ENCODE results near the gene PSG1. TPM values are rescaled to one million over a fixed set of nuclear protein-coding genes. Genes with fewer than 3 reads are reported as not detected.
A peak's percentile ranks its signal among the peaks of the same experiment; 100 is the strongest.
"Not testable (repeated sequence)": the region's sequence is repeated elsewhere in the genome, so short reads cannot be mapped to it uniquely, and the experiment has no call there.

The PSG1 gene
- total RNA-seq, 2 donors from 2014 or later, result not detected

- ATAC-seq; intact Hi-C loops (cut with DNase I); DNase-seq: not testable (repeated sequence)
Measured at GRCh38 chr19:42887876-42888445, 8.4 kb upstream of the PSG1 start.

DNA sequence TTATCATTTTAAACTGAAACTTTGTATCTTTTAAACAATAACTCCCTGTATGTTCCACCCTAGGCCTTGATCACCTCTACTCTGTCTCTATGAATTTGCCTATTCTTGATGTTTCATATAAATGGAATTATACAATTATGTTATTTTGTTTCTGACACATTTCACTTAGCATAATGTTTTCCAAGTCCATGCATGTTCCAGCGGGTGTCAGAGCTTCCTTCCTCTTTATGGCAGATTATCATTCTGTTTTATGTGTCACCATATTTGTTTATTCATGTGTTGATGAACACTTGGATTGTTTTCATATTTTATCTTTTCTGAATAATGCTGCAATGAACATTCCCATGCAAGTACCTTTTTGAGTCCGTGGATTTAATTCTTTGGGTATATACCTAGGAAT, 3.2 kb upstream of the PSG1 start:
- DNase-seq; ATAC-seq; intact Hi-C loops (cut with DNase I): not testable (repeated sequence)

DNA sequence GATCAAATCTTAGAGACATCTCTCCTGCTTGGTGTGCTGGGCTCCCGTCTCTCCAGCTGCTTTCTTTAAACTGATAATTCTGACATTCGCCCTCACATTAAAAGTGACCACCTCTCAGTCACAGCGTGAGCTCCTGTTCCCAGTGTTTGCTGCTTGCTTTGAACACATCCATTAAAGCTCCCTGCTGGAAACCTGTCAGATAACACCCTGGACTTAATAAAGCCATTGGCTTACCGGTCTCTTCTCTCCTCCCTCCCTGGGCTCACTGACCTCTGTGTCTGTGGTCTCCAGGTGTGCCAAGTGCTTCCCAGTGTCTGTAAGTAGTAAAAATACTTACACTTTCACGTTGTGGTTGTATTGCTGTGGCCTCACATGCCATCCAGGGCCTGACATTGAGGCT, 2.5 kb upstream of the PSG1 start:
- intact Hi-C loops (cut with DNase I); DNase-seq; ATAC-seq: not testable (repeated sequence)

DNA sequence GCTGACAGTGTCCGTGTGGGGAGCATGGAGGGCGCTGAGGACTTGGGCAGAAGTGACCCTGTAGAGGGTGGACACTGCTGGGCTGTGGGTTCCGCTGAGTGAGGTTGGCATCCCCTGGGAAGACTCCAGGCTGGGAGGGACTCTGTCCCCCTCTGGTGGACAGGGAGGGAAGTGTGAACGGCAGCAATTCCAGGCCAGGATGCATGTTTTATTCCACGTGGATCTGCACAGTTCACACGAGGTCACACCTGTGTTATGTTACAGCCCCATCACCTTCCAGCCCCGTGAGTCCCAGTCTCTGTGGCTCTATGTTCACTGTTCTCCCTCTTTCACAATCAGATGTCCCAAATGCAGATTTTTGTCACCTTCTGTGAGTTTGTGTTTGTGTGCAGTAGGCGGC, 1.8 kb upstream of the PSG1 start:
- ATAC-seq; DNase-seq; intact Hi-C loops (cut with DNase I): not testable (repeated sequence)

DNA sequence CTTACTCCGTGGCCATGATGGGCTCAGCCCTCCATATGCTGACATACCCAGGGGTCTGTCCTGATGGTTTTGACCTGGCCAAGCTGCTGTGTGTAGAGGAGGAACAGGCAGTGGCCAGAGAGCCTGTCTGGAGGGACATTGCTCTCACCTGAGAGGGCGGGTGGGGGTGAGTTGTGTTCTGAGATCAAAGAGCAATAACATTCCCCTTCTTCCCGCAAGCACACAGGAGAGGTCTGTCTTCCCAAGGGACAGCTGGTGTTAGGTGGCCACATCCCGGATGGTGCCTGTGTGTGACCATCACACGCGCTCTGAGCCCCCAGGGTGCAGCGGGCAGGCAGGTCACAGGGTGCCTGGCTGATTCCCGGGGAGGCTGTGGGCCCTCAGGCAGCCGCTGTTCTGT, 1.1 kb upstream of the PSG1 start:
- intact Hi-C loops (cut with DNase I), result not testable (repeated sequence)

DNA sequence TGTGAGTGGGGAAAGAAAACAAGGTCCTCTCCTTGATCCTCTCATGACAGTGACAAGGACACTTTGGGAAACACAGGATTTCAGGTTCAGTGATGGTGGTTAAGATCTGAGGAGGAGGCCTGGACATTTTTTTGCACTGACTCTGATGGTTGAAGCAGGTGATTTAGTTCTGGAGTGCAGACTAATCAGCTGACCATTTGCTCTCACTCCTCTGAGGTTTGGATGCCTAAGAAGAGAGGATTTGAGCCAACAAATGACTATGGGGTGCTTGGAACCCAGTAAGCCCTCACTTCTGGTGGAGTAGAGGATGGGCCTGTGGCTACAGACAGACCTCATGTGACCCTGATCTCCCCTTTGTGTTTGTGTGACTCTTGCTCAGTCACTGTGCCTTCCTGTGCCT, 2.9 kb downstream of the PSG1 start:
- DNase-seq; intact Hi-C loops (cut with DNase I); ATAC-seq: not testable (repeated sequence)

More for the DNA sequence above, 1.1 kb upstream of the PSG1 start:
- ATAC-seq, DNase-seq: not testable (repeated sequence)

DNA sequence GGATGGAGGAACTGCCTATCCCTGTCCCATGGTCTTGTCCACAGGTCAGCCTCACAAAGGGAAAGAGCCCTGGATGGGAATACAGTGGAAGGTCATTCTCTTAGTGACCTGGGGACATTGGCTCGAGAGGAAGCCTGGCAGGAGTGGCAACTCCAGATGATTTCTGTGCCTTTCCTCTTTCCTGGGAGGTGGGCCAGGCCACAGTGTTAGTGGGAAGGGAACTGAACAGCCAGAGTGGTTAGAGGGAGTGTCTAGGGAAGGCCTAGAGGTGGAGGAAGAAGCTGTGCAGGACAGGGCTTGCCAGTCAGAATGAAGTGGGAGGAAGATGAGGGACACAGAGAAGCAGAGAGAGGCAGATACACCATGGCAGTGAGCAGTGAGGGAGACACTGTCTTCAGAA, 3.6 kb downstream of the PSG1 start:
- ATAC-seq; DNase-seq; intact Hi-C loops (cut with DNase I): not testable (repeated sequence)

DNA sequence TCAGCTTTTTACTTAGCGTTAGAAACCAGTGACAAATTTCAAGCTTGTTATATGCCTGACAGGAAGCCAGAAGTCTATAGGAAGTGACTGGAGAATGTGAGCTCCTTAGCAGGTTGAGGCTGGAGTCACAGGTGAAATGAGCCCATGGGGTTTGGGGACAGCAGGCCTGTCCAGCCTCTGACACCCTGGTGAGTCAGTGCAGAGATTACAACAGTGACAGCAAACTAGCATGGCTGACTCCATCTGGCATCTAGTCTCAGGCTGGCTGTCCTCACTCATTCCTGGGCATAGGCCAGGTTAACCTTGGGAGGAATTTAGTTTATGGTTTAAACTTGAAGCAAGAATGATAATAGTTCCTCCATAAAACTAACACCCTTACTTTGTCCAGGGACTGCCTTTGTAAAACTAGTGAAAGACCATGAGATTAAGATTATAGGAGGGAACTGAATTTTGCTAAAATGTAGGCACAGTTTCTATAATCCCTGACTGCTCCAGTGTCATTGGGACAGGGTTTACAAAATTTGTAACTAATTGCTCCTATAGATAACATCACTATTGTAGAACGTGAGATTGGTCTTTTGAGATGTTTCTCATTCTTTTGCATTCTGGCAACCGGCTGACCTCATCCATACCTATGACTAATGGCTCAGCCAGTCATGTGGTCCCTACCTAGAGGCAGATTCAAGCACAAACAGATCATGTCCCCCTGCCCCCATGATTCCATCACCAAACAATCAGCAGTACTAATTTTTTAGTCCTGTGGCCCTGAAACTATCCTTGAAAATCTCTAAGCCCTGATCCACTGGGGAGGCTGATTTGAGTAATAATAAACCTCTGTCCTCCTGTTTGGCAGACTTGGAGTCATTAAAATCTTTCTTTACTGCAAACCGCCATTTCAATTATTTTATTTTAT, 4.4 kb downstream of the PSG1 start:
- intact Hi-C loops (cut with DNase I); DNase-seq; ATAC-seq: not testable (repeated sequence)

DNA sequence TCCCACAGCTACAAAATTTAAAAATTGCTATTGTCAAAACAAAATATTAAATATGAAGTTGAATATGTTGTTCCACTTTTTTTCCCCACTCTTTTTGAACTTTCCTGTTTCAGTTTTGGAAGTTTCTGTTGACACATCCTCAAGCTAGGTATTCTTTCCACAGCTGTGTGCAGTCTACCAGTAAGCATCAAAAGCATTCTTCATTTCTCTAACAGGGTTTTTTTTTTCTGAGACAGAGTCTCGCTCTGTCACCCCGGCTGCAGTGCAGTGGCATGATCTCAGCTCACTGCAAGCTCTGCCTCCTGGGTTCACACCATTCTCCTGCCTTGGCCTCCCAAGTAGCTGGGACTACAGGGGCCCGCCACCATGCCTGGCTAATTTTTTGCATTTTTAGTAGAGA, 5.4 kb downstream of the PSG1 start:
- intact Hi-C loops (cut with DNase I); DNase-seq; ATAC-seq: not testable (repeated sequence)

- DNase-seq (no peak), ATAC-seq (no peak)
- intact Hi-C loops (cut with DNase I), result no loop called here
Measured at GRCh38 chr19:42872608-42873007, 6.9 kb downstream of the PSG1 start.

GRCh38 chr19:42857544-42857867, 22.0 kb downstream of the PSG1 start:
- intact Hi-C loops (cut with DNase I), result no loop called here
- no peak for DNase-seq
- ATAC-seq, result no peak

- DNase-seq; intact Hi-C loops (cut with DNase I); ATAC-seq: not testable (repeated sequence)
Measured at GRCh38 chr19:42856866-42857543, 22.5 kb downstream of the PSG1 start.

DNA sequence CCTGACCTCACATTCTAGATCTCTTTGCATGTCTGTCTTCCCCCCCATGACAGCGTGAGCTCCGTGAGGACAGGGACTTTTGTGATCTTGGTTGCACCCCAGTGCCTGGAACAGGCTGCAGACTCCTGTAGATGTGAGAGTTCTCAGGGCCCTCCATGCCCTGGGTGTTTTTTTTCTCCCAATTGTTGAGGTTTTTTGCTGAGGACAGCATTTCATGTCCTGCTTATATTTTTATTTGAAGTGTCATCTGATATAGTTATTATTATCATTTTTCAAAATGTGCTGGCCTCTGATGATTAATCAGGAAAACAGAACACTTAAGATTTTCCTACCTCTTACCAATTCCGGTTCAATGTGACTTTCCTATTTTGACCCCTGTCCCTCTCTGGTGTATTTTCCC, 24.8 kb downstream of the PSG1 start:
- DNase-seq; ATAC-seq; intact Hi-C loops (cut with DNase I): not testable (repeated sequence)

GRCh38 chr19:42853231-42853630, 26.3 kb downstream of the PSG1 start:
- intact Hi-C loops (cut with DNase I); ATAC-seq; DNase-seq: not testable (repeated sequence)

GRCh38 chr19:42852821-42853220, 26.7 kb downstream of the PSG1 start:
- intact Hi-C loops (cut with DNase I); ATAC-seq: not testable (repeated sequence)

DNA sequence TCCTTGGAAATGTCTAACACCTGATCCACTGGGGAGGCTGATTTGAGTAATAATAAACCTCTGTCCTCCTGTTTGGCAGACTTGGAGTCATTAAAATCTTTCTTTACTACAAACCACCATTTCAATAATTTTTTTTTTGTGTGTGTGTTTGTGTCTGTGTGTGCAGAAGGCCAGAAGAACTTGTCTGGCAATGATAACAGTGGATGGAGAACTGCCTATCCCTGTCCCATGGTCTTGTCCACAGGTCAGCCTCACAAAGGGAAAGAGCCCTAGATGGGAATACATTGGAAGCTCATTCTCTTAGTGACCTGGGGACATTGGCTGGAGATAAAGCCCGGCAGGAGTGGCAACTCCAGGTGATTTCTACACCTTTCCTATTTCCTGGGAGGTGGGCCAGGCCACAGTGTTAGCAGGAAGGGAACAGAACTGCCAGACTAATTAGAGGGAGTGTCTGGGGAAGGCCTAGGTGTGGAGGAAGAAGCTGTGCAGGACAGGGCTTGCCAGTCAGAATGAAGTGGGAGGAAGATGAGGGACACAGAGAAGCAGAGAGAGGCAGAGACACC, 27.7 kb downstream of the PSG1 start:
- intact Hi-C loops (cut with DNase I); ATAC-seq; DNase-seq: not testable (repeated sequence)

More at GRCh38 chr19:42852821-42853220, 26.7 kb downstream of the PSG1 start:
- DNase-seq, result not testable (repeated sequence)

GRCh38 chr19:42850981-42851717, 28.4 kb downstream of the PSG1 start:
- DNase-seq (peak; percentile 55), ATAC-seq (peak in 1 of 2 donors; percentile 53)
- intact Hi-C loops (cut with DNase I), result no loop called here

DNA sequence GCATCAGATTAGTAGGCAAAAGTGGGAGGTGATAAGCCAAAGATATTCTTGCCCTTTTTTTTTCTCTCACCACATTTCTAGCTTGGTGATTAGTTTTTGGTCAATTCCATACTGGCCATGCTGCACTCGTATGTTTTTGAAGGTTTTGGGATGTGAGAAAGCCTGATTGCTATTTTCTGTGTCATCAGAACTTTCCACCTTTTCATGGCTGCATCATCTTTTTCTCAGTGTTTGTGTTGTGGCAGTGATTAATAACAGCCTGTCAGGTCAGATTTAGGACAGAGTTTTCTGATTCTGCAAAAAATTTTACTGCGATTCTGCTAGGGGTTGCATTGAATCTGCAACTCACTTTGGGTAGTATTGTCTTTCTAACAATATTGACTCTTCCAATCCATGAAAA, 32.9 kb downstream of the PSG1 start:
- no peak for ATAC-seq
- no peak for DNase-seq
- intact Hi-C loops (cut with DNase I), result no loop called here

GRCh38 chr19:42843631-42844030, 35.9 kb downstream of the PSG1 start:
- ATAC-seq; DNase-seq; intact Hi-C loops (cut with DNase I): not testable (repeated sequence)
